ENCODE measurements around the gene TMEM184A.
"Not testable (repeated sequence)": the region's sequence is repeated elsewhere in the genome, so short reads cannot be mapped to it uniquely, and the experiment has no call there.

TMEM184A gene

DNA sequence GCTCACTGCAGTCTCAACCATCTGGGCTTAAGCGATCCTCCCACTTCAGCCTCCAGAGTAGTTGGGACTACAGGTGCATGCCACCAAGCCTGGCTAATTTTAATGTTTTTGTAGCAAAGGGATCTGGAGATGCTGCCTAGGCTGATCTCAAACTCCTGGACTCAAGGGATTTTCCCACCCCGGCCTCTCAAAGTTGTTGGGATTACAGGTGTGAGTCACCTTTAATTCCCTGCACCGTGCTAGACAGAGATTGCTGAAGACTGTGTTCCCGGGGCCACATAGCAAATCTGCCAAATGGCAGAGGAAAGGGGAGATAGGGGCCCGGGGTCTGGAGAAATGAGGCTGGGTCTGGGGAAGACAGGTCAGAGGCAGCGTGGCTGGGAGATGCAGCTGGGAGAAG is 34.5 kb upstream of the TMEM184A start:
- no peak for DNase-seq (ENCODE audit: low spot score)

DNA sequence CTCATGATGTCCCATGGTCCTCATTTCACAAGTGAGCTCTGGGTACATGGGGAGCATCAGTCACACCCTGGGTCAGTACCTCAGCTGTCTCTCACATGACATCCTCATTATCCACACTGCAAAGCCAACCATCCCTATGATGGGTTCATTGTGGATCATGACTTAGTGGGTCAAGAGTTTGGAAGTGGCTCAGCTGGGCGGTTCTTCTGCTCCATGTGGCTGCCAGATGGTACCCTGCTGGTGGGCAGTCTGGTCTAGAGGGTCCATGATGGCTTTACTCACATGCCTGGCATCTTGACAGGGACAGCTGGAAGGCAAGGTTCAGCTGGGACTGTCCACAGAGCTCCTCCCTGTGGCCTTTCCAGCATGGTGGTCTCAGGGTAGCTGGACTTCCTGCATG is 33.0 kb upstream of the TMEM184A start:
- DNase-seq (ENCODE audit: low spot score) = no peak

DNA sequence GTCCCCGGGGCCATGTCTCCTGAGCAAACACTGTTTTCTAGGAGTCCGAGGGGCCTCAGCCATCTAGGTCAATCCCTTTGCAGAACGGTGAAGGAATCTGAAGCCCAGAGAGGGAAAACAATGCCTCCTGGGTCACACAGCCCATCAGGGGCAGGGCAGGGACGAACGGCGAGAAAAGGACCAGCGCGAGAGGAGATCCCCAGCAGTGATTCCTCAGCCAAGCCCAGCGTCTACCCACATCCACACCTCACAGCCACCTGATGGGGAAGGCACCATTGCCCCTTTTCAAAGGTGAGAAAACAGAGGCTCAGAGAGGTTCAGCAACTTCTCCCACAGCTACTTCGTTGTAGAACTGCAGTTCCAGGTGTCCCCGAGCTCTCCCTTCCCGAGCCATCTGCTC is 31.7 kb upstream of the TMEM184A start:
- DNase-seq (ENCODE audit: low spot score) = no peak

GRCh38 chr7:1586827-1587705 is 31.1 kb upstream of the TMEM184A start:
- no peak for DNase-seq (ENCODE audit: low spot score)

GRCh38 chr7:1586126-1586826 is 30.3 kb upstream of the TMEM184A start:
- DNase-seq (ENCODE audit: low spot score) = no peak

DNA sequence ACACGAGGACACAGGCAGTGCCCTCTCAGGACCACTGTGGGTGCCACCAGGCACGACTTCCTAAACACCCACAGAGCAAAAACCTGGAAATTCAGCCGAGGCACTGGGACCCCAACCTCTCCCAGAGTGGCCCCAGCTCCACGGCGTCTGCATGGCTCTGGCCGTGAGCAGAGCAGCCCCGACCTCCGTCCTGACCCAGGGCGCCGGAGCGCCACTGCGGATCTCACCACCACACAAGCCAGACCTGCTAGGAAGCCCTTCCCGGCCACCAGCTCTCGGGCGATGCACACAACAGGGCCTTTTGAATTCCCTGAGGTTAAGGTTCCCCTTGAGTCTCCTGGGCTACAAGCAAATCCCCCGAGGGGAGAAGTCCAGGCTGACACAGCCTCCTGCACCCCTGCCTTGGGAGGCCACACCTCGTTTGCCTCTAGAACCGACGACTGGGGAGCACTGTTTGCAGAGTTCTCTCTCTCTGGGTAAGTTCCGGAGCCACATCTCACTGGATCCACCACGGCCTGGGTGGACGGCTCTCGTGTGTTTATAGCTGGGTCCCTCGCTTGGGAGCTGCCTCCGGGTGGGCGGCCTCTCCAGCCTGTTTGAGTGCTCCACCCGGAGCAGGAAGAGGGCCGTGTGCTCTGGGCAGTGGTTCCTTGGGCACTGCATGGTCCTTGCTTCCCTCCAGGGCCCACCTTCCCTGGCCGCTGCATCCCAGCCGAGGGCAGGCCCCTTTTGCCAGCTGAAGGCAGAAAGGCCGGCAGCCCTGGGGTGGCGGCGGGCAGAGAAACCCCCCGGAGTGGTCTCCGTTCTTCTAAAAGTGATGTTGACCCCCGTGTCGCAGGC is 29.4 kb upstream of the TMEM184A start:
- DNase-seq (ENCODE audit: low spot score) = no peak

- DNase-seq (ENCODE audit: low spot score) = no peak
Observed at GRCh38 chr7:1584700-1585099, 28.7 kb upstream of the TMEM184A start.

DNA sequence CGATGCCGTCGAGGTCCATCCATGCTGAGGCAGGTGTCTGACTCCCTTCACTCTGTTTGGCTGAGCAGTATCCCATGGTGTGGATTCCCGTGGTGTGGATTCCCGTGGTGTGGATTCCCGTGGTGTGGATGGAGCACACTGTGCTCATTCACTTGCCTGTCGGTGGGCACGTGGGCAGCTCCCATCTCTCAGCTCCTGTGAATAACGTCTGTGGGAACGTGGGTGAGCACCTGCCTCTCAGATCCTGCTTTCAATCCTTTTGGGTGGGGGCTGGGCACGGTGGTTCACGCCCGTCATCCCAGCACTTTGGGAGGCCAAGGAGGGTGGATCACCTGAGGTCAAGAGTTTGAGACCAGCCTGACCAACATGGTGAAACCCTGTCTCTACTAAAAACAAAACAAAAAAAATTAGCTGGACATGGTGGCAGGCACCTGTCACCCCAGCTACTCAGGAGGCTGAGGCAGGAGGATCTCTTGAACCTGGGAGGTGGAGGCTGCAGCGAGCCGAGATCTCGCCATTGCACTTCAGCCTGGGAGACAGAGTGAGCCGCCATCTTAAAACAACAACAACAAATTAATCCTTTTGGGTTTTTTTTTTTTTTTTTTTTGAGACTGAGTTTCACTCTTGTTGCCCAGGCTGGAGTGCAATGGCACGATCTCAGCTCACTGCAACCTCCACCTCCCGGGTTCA is 27.4 kb upstream of the TMEM184A start:
- DNase-seq (ENCODE audit: low spot score) = not testable (repeated sequence)

DNA sequence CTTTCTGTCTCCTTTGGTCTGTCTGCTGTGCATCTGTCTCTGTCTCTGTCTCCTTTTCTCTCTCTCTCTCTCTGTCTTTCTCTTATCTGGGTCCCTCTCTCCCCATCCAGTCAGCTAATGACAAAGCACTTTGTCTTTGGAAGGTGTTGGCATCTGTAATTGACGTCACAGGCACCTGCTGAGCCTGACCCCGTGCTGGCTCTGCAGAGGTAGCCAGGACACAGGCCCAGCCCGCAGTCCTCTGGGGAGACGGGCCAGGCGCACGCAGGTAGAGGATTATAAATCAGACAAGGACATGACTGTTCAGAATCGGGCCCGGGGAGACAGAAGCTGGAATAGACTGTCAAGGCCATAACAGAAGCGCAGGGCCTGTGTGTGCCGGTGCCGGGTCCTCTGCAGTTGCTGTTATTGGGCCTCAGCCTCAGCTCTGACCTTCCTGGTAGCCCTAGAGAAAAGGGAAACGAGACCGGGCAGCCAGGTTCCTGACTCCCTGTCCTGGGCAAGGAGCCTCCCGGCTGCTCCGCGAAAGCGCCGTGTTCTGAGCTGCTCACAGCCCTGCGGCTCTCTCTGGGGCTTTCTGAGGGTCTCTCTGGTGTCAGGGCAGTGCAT is 24.5 kb upstream of the TMEM184A start:
- DNase-seq (ENCODE audit: low spot score) = no peak

GRCh38 chr7:1579481-1580421 is 23.7 kb upstream of the TMEM184A start:
- DNase-seq (ENCODE audit: low spot score) = peak; percentile 82

GRCh38 chr7:1578513-1578912 is 22.5 kb upstream of the TMEM184A start:
- no peak for DNase-seq (ENCODE audit: low spot score)

DNA sequence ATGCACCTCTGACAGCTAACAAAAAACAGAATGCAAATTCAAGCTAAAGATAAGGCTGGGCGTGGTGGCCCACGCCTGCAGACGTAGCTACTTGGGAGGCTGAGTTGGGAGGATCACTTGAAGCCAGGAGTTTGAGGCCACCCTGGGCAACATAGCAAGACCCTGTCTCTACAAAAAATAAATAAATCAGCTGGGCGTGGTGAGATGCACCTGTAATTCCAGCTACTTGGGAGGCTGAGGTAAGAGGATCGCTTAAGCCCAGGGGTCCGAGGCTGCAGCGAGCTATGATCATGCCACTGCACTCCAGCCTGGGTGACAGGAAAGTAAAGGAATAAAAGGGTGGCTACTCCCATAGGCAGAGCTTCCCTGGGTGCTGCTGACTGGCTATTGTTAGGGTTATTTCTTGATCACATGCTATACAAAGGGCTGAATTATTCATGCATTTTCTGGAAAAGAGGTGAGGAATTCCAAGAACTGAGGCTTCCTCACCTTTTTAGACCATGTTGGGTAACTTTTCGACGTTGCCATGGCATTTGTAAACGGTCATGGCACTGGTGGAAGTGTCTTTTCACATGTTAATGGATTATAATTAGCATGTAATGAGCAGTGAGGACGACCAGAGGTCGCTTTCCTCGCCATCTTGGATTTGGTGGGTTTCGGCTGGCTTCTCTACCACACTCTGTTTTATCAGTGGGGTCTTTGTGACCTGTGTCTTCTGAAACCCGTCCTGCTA is 20.7 kb upstream of the TMEM184A start:
- no peak for DNase-seq (ENCODE audit: low spot score)

- DNase-seq (ENCODE audit: low spot score) = no peak
Observed at GRCh38 chr7:1575809-1576208, 19.8 kb upstream of the TMEM184A start.

GRCh38 chr7:1572111-1572822 is 16.3 kb upstream of the TMEM184A start:
- DNase-seq (ENCODE audit: low spot score) = no peak

GRCh38 chr7:1569833-1570632 is 14.0 kb upstream of the TMEM184A start, which contains the start of gene PSMG3:
Gene PSMG3, minus strand, starts transcription at chr7:1570032. Its CDS starts 693 bp downstream, at chr7:1569339.
- peak; percentile 94 for DNase-seq (ENCODE audit: low spot score)

DNA sequence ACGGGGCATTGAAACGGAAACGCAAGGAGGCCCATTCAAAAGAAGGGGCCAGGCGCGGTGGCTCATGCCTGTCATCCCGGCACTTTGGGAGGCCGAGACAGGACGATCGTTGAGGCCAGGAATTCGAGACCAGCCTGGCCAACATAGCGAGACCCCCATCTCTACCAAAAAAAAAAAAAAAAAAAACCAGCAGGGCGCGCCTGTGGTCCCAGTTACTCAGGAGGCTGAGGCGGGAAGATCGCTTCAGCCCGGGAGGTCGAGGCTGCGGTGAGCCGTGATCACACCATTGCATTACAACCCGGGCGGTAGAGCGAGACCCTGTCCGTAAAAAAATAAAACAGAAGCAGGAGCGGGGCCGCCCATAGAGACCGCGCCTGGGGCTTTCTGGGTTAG is 13.4 kb upstream of the TMEM184A start:
- DNase-seq (ENCODE audit: low spot score) = no peak

DNA sequence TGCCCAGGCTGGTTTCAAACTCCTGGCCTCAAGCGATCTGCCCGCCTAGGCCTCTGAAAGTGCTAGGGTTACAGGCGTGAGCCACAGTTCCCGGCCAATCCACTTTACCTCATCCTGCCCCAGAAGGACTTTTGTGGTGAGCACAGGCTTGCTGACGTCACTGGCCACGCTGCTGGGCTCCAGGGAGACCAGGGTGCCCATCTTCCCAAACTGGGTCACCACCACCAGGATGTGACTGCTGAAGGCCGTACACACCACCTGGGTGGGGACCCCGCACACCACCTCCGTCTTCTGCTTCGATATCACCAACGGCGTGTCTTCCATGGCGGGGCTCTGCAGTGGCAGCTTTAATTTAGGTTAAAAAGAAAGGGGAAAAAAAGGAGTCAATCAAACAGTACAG is 13.0 kb upstream of the TMEM184A start:
- no peak for DNase-seq (ENCODE audit: low spot score)

- DNase-seq (ENCODE audit: low spot score) = no peak
Observed at GRCh38 chr7:1567896-1568510, 12.0 kb upstream of the TMEM184A start.

Measured in hepatic stellate cell (primary cell).